Measurements from ENCODE around the gene TMEM158. TPM values are rescaled to one million over a fixed set of nuclear protein-coding genes. Genes with fewer than 3 reads are reported as not detected.

The TMEM158 gene
- total RNA-seq, 2 donors from 2014 or later: 0.25 to 6.5 TPM

GRCh38 chr3:45224824-45225464 lies 1.1 kb downstream of the TMEM158 start:
- H3K4me1 Mint-ChIP-seq: peaks cover 15% of the 10 kb centered on the region
- peaks cover 6% of the 10 kb centered on the region for H3K36me3 Mint-ChIP-seq (ENCODE audit: low read depth)
- H3K27me3 Mint-ChIP-seq: peaks cover 85% of the 10 kb centered on the region
- H3K4me3 Mint-ChIP-seq: peak overlapping the region; percentile 94
- no peak overlapping the region for H3K27ac Mint-ChIP-seq
- ATAC-seq: no peak
- no peaks in the 10 kb centered on the region for H3K9me3 ChIP-seq (ENCODE audit: control insufficient read depth, low read length, poor library complexity, severe bottlenecking)
- DNase-seq: no peak

DNA sequence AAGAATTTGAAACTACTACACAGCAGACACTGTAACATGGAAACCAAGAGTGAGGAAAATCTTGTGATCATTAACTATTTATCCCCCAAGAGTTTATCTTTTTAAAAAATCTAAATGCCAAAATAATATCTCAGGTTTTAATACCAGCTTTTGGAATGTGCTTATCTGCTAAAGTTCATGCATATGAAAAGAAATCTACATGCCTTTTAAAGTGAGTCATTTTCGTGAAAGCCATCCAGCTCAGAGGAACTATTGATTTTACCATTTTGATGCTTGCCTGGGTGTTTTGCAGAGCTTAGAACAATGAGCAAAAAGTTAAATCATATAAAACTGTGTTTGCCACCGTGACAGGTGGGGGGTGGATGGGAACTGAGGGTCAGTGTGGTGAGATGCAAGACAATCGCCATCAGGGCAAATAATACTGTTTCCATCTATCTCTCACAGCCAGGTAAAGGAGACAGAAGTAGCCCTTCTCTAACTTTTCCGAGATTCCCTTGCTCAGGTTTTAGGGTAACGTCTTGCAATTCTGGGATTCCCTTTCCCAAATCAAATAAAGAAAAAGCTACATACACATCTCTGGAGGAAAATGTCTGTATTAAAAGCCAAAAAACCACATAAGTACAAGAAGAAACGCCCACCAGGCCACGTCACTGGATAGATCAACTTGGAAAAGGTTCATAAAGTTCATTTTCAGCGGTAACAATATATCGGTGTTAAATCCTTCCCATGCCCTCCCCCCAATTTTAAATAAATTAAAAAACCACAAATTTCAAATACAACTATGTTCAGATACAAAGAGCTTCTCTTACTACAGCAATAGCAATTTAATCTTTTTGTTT lies 2.0 kb downstream of the TMEM158 start:
- ATAC-seq (no peak), DNase-seq (no peak)
- Mint-ChIP-seq H3K36me3 (ENCODE audit: low read depth) (no peaks in the 10 kb centered on the region), H3K27me3 (peaks cover 82% of the 10 kb centered on the region), H3K4me1 (peaks cover 13% of the 10 kb centered on the region), H3K27ac (no peak overlapping the region), H3K4me3 (peak overlapping the region; percentile 94)
- no peaks in the 10 kb centered on the region for H3K9me3 ChIP-seq (ENCODE audit: control insufficient read depth, low read length, poor library complexity, severe bottlenecking)

- no peaks in the 10 kb centered on the region for H3K36me3 Mint-ChIP-seq (ENCODE audit: low read depth)
- H3K27me3 Mint-ChIP-seq: peaks cover 78% of the 10 kb centered on the region
- ATAC-seq (no peak), DNase-seq (no peak)
- no peak overlapping the region for H3K4me3 Mint-ChIP-seq
- no peaks in the 10 kb centered on the region for H3K9me3 ChIP-seq (ENCODE audit: control insufficient read depth, low read length, poor library complexity, severe bottlenecking)
- peak overlapping the region; percentile 53 for H3K27ac Mint-ChIP-seq
- H3K4me1 Mint-ChIP-seq: peaks cover 7% of the 10 kb centered on the region
Measured at GRCh38 chr3:45219694-45220093, 6.4 kb downstream of the TMEM158 start.

DNA sequence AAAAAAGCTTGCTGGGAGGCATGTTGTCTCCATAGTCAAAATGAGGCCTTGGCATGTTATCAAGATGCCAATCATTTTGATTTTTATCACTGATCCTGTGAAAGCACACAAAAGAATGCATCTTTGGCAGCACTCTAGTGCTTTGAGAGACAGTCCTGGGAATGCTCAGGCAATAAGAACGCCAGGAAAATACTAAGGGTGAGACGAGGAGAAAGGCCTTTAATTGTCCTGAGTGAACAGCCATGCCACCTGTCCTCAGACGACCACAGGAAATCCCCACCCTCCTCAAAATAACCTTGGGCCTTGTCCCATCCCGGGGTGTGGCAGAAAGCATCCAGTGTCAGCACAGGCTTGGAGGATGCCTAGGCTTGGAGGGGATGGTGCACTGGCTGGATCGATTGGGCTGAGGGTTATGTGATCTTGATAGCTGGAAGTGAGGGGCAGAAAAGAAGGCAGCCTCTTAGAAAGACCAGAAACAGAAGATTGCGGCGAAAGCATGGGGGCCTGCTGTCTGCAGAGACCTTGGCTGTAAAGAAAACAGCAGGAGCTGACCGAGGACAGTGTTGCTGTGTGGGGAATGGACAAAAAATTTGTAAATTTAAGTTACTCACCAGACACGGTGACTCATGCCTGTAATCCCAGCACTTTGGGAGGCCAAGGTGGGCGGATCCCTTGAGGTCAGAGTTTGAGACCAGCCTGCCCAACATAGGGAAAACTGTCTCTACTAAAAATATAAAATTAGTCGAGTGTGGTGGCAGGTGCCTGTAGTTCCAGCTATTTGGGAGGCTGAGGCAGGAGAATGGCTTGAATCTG lies 7.3 kb downstream of the TMEM158 start:
- DNase-seq (no peak), ATAC-seq (no peak)
- H3K27me3 Mint-ChIP-seq: peaks cover 69% of the 10 kb centered on the region
- H3K36me3 Mint-ChIP-seq (ENCODE audit: low read depth): no peaks in the 10 kb centered on the region
- no peaks in the 10 kb centered on the region for H3K9me3 ChIP-seq (ENCODE audit: control insufficient read depth, low read length, poor library complexity, severe bottlenecking)
- peak overlapping the region; percentile 53 for H3K27ac Mint-ChIP-seq
- H3K4me3 Mint-ChIP-seq: no peak overlapping the region
- H3K4me1 Mint-ChIP-seq: no peaks in the 10 kb centered on the region

- no peak for ATAC-seq
- no peaks in the 10 kb centered on the region for H3K36me3 Mint-ChIP-seq (ENCODE audit: low read depth)
- no peak for DNase-seq
- H3K4me1 Mint-ChIP-seq: peaks cover 2% of the 10 kb centered on the region
- H3K9me3 ChIP-seq (ENCODE audit: control insufficient read depth, low read length, poor library complexity, severe bottlenecking): no peaks in the 10 kb centered on the region
- H3K27ac Mint-ChIP-seq: no peak overlapping the region
- H3K27me3 Mint-ChIP-seq: peaks cover 53% of the 10 kb centered on the region
- H3K4me3 Mint-ChIP-seq: no peak overlapping the region
Measured at GRCh38 chr3:45216021-45216609, 10.0 kb downstream of the TMEM158 start.

GRCh38 chr3:45215466-45215865 lies 10.6 kb downstream of the TMEM158 start:
- no peak overlapping the region for H3K27ac Mint-ChIP-seq
- no peaks in the 10 kb centered on the region for H3K9me3 ChIP-seq (ENCODE audit: control insufficient read depth, low read length, poor library complexity, severe bottlenecking)
- ATAC-seq (no peak), DNase-seq (no peak)
- no peak overlapping the region for H3K4me3 Mint-ChIP-seq
- H3K4me1 Mint-ChIP-seq: peaks cover 6% of the 10 kb centered on the region
- H3K27me3 Mint-ChIP-seq: peaks cover 53% of the 10 kb centered on the region
- no peaks in the 10 kb centered on the region for H3K36me3 Mint-ChIP-seq (ENCODE audit: low read depth)

DNA sequence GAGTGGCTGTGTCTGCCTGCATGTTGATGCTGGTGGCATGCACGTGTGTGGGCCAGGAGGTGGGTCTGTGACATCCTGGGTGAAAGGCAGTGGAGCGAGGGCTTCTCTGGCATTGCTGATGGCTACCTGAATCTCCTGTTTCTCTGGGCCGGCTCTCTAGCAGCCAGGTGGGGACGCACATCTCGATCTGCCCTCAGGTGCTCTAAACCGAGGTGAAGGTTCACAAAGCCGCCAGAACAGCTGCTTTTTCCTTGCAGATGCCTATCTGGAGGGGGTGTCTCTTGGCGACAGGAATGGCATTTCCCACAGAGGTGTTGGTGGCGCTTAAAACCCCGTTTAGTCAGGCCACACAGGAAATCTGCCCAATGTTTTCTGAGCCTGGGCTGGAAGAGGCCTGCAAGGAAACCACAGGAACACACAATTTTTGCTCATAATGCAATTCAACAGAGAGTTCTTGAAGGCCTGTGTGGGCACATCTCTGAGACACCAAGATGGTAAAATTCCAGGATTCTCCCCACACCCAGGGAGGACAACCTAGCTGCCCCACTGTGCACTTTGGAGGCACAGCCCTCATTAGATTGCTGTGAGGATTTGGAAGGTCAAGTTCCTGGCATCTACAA lies 11.9 kb downstream of the TMEM158 start:
- no peaks in the 10 kb centered on the region for H3K36me3 Mint-ChIP-seq (ENCODE audit: low read depth)
- ATAC-seq: no peak
- DNase-seq: no peak
- no peak overlapping the region for H3K27ac Mint-ChIP-seq
- no peaks in the 10 kb centered on the region for H3K9me3 ChIP-seq (ENCODE audit: control insufficient read depth, low read length, poor library complexity, severe bottlenecking)
- peaks cover 7% of the 10 kb centered on the region for H3K4me1 Mint-ChIP-seq
- H3K27me3 Mint-ChIP-seq: peaks cover 44% of the 10 kb centered on the region
- H3K4me3 Mint-ChIP-seq: no peak overlapping the region

DNA sequence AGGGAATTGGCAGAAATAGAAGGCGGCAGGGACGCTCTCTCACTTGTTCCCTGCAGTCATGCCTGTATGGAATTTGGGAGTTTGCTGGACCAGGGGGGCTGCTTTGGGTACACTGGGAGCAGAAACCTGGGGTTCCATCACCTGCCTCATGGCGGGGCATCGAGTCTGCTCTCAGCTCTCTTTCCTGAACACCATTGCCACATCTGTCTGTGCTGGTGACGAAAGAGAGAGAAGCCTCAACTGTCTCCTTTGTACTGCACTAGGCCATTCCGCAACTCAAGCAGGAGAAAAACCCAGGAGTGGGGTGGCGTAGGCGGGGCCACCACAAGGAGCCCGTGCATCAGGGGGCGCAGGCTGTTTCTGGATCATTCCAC lies 14.0 kb downstream of the TMEM158 start:
- DNase-seq (no peak), ATAC-seq (no peak)
- H3K9me3 ChIP-seq (ENCODE audit: control insufficient read depth, low read length, poor library complexity, severe bottlenecking): no peaks in the 10 kb centered on the region
- H3K4me1 Mint-ChIP-seq: peaks cover 18% of the 10 kb centered on the region
- H3K27ac Mint-ChIP-seq: no peak overlapping the region
- H3K4me3 Mint-ChIP-seq: no peak overlapping the region
- H3K36me3 Mint-ChIP-seq (ENCODE audit: low read depth): peaks cover 2% of the 10 kb centered on the region
- H3K27me3 Mint-ChIP-seq: peaks cover 26% of the 10 kb centered on the region

GRCh38 chr3:45211466-45212094 lies 14.5 kb downstream of the TMEM158 start:
- Mint-ChIP-seq H3K4me1 (peaks cover 18% of the 10 kb centered on the region), H3K27ac (no peak overlapping the region), H3K4me3 (no peak overlapping the region), H3K36me3 (ENCODE audit: low read depth) (peaks cover 2% of the 10 kb centered on the region), H3K27me3 (peaks cover 22% of the 10 kb centered on the region)
- H3K9me3 ChIP-seq (ENCODE audit: control insufficient read depth, low read length, poor library complexity, severe bottlenecking): no peaks in the 10 kb centered on the region
- DNase-seq: no peak
- no peak for ATAC-seq

GRCh38 chr3:45210308-45211041 lies 15.6 kb downstream of the TMEM158 start:
- Mint-ChIP-seq H3K4me1 (peaks cover 18% of the 10 kb centered on the region), H3K36me3 (ENCODE audit: low read depth) (peaks cover 2% of the 10 kb centered on the region), H3K27ac (peak overlapping the region; percentile 63), H3K4me3 (peak overlapping the region; percentile 12), H3K27me3 (peaks cover 16% of the 10 kb centered on the region)
- no peaks in the 10 kb centered on the region for H3K9me3 ChIP-seq (ENCODE audit: control insufficient read depth, low read length, poor library complexity, severe bottlenecking)
- DNase-seq (peak; percentile 69 to 77 (median 69)), ATAC-seq (peak; percentile 94)

DNA sequence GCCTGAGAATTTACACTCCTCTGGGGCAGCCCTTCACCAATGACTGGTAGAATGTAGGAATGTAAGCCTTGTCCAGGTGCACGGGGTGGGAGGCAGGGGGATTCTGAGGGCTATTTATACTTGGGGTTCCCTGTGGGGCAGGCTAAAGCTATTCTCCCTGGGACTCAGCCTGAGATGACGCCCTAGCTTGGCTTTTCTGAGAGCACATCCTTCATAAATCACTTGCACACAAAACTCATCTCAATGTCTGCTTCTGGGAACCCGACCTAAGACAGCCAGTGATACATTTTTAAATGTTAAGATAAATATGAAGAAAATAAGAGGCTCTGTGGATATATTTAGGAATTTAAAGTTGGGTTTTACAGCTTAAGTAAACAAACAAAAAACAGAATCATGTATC lies 16.6 kb downstream of the TMEM158 start:
- Mint-ChIP-seq H3K4me3 (no peak overlapping the region), H3K4me1 (peaks cover 20% of the 10 kb centered on the region), H3K27ac (no peak overlapping the region), H3K27me3 (peaks cover 23% of the 10 kb centered on the region), H3K36me3 (ENCODE audit: low read depth) (peaks cover 2% of the 10 kb centered on the region)
- no peaks in the 10 kb centered on the region for H3K9me3 ChIP-seq (ENCODE audit: control insufficient read depth, low read length, poor library complexity, severe bottlenecking)
- DNase-seq (no peak), ATAC-seq (no peak)

GRCh38 chr3:45208586-45208985 lies 17.5 kb downstream of the TMEM158 start:
- Mint-ChIP-seq H3K4me1 (peaks cover 20% of the 10 kb centered on the region), H3K4me3 (no peak overlapping the region), H3K27me3 (peaks cover 23% of the 10 kb centered on the region), H3K36me3 (ENCODE audit: low read depth) (peaks cover 2% of the 10 kb centered on the region), H3K27ac (no peak overlapping the region)
- ATAC-seq (peak; percentile 59), DNase-seq (no peak)
- H3K9me3 ChIP-seq (ENCODE audit: control insufficient read depth, low read length, poor library complexity, severe bottlenecking): no peaks in the 10 kb centered on the region
